ENCODE data around the gene NOTCH1.

DNA sequence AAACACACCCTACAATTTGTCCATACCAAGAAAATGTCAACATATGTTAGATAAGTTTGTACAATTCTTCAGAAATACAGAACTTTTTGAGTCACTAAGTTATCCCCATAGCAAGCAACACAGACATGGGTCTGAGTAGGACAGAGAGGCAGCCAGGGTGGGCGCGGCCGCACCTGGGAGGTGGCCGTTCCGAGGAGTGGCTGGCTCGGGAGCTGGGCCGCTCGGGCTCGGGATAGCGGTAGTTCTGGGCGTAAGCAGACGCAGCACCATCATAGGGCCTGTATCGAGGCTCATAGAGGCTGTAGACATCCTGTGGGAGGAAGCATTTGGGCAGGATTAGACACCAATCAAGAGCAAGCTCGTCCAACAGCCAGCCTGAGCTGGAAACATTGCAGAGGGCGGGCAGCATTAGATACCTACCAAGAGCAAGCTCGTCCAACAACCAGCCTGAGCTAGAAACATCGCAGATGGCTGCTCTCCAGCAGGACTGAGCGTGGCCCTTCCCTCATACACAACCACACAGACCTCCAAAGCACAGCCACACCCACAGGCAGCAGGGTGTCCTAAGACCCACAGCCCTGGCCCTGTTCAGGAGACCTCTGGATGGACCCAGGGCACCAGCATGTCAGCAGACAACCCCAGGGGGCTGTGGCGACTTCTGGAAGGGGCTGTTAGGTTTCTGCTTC, 73.9 kb downstream of the NOTCH1 start:
- TF ChIP-seq EP300 (conservative IDR thresholded peaks at IDR 0.05; ENCODE audit: poor library complexity, severe bottlenecking) = no peak
- TF ChIP-seq, protein P1, sequence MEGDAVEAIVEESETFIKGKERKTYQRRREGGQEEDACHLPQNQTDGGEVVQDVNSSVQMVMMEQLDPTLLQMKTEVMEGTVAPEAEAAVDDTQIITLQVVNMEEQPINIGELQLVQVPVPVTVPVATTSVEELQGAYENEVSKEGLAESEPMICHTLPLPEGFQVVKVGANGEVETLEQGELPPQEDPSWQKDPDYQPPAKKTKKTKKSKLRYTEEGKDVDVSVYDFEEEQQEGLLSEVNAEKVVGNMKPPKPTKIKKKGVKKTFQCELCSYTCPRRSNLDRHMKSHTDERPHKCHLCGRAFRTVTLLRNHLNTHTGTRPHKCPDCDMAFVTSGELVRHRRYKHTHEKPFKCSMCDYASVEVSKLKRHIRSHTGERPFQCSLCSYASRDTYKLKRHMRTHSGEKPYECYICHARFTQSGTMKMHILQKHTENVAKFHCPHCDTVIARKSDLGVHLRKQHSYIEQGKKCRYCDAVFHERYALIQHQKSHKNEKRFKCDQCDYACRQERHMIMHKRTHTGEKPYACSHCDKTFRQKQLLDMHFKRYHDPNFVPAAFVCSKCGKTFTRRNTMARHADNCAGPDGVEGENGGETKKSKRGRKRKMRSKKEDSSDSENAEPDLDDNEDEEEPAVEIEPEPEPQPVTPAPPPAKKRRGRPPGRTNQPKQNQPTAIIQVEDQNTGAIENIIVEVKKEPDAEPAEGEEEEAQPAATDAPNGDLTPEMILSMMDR (IDR thresholded peaks at IDR 0.05; ENCODE audit: poor library complexity, severe bottlenecking) = no peak
- TF ChIP-seq EZH2 (IDR thresholded peaks at IDR 0.05; ENCODE audit: borderline replicate concordance, insufficient read depth, low read length, poor library complexity, severe bottlenecking) = no peak
- no peak for TF ChIP-seq REST (IDR thresholded peaks at IDR 0.05; ENCODE audit: borderline replicate concordance)
- TF ChIP-seq SMC3 (conservative IDR thresholded peaks at IDR 0.05; ENCODE audit: poor library complexity) = no peak
